Karpas-422 (cell line): ENCODE measurements around the gene MAPK6. TPM values are rescaled to one million over a fixed set of nuclear protein-coding genes. Genes with fewer than 3 reads are reported as not detected.
"Not testable (repeated sequence)": the region's sequence is repeated elsewhere in the genome, so short reads cannot be mapped to it uniquely, and the experiment has no call there.

Experiments used
- DNase-seq: peaks from one replicate; pipeline ENCODE4 v3.0.0-alpha.2; 2015
- H2AFZ ChIP-seq: fragments of 200-600 bp; sonication (generic); 2 replicates; pipeline ENCODE4 v1.6.1; 2014; ENCODE audit warnings: antibody characterized with exemption, low read length, mixed read lengths
- H3K27ac ChIP-seq: fragments of 200-600 bp; sonication (generic); 2 replicates; pipeline ENCODE4 v1.5.1; 2014; ENCODE audit warnings: mild to moderate bottlenecking, low read length, moderate library complexity
- H3K27me3 ChIP-seq: fragments of 200-600 bp; sonication (generic); 2 replicates; pipeline ENCODE4 v1.6.1; 2014; ENCODE audit warnings: low read length, mixed read lengths
- H3K36me3 ChIP-seq: fragments of 200-600 bp; sonication (generic); 2 replicates; pipeline ENCODE4 v1.6.1; 2014; ENCODE audit warnings: low read length, mixed read lengths; ENCODE audit not compliant: insufficient read depth
- H3K4me1 ChIP-seq: fragments of 200-600 bp; sonication (generic); 2 replicates; pipeline ENCODE4 v1.6.1; 2014; ENCODE audit warnings: mild to moderate bottlenecking, low read length, mixed read lengths
- H3K4me2 ChIP-seq: fragments of 200-600 bp; sonication (generic); 2 replicates; pipeline ENCODE4 v1.6.1; 2014; ENCODE audit warnings: low read length, low read depth, mild to moderate bottlenecking; ENCODE audit not compliant: poor library complexity, severe bottlenecking
- H3K4me3 ChIP-seq: fragments of 200-600 bp; sonication (generic); 2 replicates; pipeline ENCODE4 v1.5.1; 2014; ENCODE audit warnings: mild to moderate bottlenecking, antibody characterized with exemption, low read length, mixed read lengths
- H3K79me2 ChIP-seq: fragments of 200-600 bp; sonication (generic); 2 replicates; pipeline ENCODE4 v1.6.1; 2014; ENCODE audit warnings: mild to moderate bottlenecking, low read length, mixed read lengths
- H3K9ac ChIP-seq: fragments of 200-600 bp; sonication (generic); 2 replicates; pipeline ENCODE4 v1.6.0; 2014; ENCODE audit warnings: low read length
- H3K9me2 ChIP-seq: fragments of 200-600 bp; sonication (generic), shearing (Covaris generic); replicated peaks from 2 replicates; pipeline ENCODE4 v1.6.0; 2014; ENCODE audit warnings: mild to moderate bottlenecking, low read length, moderate library complexity; ENCODE audit not compliant: insufficient read depth
- H3K9me3 ChIP-seq: fragments of 300-700, 200-600 bp; sonication (generic); 2 replicates; pipeline ENCODE4 v1.6.1; 2014; ENCODE audit warnings: low read length, mixed read lengths
- H4K20me1 ChIP-seq: fragments of 200-600 bp; sonication (generic); 2 replicates; pipeline ENCODE4 v1.6.1; 2014; ENCODE audit warnings: mild to moderate bottlenecking, antibody characterized with exemption, low read length, low read depth; ENCODE audit not compliant: insufficient read depth
- total RNA-seq: library from RNA; depleted of rRNA; stranded (reverse); fragments of >200 nt; shearing (Covaris generic); gene quantifications from 2 replicates; pipeline ENCODE4 v1.2.3, GENCODE V29; 2014; ENCODE audit warnings: low replicate concordance

Gene MAPK6
- total RNA-seq, 1 experiment from 2014 or later, result 24.7 TPM

DNA sequence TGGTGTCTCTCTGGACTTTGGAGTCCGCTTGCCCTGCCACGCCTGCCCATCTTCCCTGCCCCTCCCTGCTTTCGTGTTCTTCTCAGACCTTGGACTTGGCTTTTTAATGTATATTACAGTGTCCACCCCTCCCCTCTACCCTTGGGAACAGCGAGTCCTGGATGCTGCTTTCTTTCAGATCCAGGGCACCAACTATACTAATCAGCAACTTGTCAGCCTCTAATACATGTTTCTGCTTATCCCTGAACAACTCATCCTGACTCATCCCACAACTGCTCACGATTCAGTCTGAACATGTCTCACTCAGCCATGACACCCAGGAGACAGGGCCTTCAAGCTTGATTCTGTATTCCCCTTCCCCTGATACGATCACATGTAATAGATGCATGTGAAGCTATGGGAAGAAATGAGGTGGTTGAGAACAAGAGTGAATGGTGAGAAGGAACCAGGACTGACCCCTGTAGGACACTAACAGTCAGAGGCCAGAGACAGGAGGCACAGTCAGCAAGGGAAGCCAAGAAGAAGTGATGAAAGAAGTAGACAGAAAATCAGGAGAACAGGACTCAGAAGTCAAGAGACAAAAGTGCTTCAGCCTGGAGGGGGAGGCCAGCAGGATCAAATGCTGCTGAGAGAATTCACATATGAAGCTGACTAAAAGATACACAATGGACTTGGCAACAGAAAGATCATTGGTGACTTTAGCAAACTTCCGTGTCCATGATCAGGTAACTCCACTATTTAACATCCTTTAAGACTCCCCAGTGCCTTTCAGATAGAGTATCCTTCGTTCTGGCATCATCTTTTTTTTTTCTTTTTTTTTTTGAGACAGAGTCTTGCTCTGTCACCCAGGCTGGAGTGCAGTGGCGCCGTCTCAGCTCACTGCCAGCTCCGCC, 58.1 kb downstream of the MAPK6 start:
- Histone ChIP-seq H3K9me2 (no peaks in the 10 kb centered on the region), H3K9me3 (no peaks in the 10 kb centered on the region), H3K27ac (no peak overlapping the region), H3K36me3 (no peaks in the 10 kb centered on the region), H2AFZ (peak overlapping the region; percentile 11; the same call in 1 of the 2 replicates), H3K4me3 (no peak overlapping the region), H3K27me3 (no peaks in the 10 kb centered on the region), H3K9ac (no peak overlapping the region), H3K4me1 (no peaks in the 10 kb centered on the region), H4K20me1 (no peaks in the 10 kb centered on the region), H3K79me2 (no peaks in the 10 kb centered on the region), H3K4me2 (no peak overlapping the region)
- DNase-seq, result no peak

- H3K4me1 ChIP-seq, result no peaks in the 10 kb centered on the region
- no peaks in the 10 kb centered on the region for H3K9me3 ChIP-seq
- H3K4me2 ChIP-seq, result no peak overlapping the region
- H3K9me2 ChIP-seq, result no peaks in the 10 kb centered on the region
- no peak for DNase-seq
- H4K20me1 ChIP-seq, result no peaks in the 10 kb centered on the region
- H3K9ac ChIP-seq, result no peak overlapping the region
- no peak overlapping the region for H3K4me3 ChIP-seq
- no peak overlapping the region for H2AFZ ChIP-seq
- no peaks in the 10 kb centered on the region for H3K36me3 ChIP-seq
- no peaks in the 10 kb centered on the region for H3K79me2 ChIP-seq
- no peaks in the 10 kb centered on the region for H3K27me3 ChIP-seq
- no peak overlapping the region for H3K27ac ChIP-seq
Measured at GRCh38 chr15:52078197-52078875, 59.3 kb downstream of the MAPK6 start.

- H3K9ac ChIP-seq, result no peak overlapping the region
- no peaks in the 10 kb centered on the region for H3K9me2 ChIP-seq
Measured at GRCh38 chr15:52078876-52079700, 60.1 kb downstream of the MAPK6 start.

GRCh38 chr15:52080031-52080430, 61.0 kb downstream of the MAPK6 start:
- H2AFZ ChIP-seq, result no peak overlapping the region
- H3K9me3 ChIP-seq, result no peaks in the 10 kb centered on the region
- no peak overlapping the region for H3K4me3 ChIP-seq
- H3K9ac ChIP-seq, result no peak overlapping the region
- DNase-seq, result no peak
- H3K4me2 ChIP-seq, result no peak overlapping the region
- no peaks in the 10 kb centered on the region for H3K27me3 ChIP-seq
- no peaks in the 10 kb centered on the region for H4K20me1 ChIP-seq
- H3K36me3 ChIP-seq, result no peaks in the 10 kb centered on the region
- H3K9me2 ChIP-seq, result no peaks in the 10 kb centered on the region
- H3K4me1 ChIP-seq, result no peaks in the 10 kb centered on the region
- no peaks in the 10 kb centered on the region for H3K79me2 ChIP-seq
- H3K27ac ChIP-seq, result no peak overlapping the region

More at GRCh38 chr15:52078876-52079700, 60.1 kb downstream of the MAPK6 start:
- no peaks in the 10 kb centered on the region for H3K9me3 ChIP-seq
- no peaks in the 10 kb centered on the region for H3K4me1 ChIP-seq
- no peaks in the 10 kb centered on the region for H3K79me2 ChIP-seq
- no peaks in the 10 kb centered on the region for H3K36me3 ChIP-seq
- H3K27ac ChIP-seq, result no peak overlapping the region
- H3K4me3 ChIP-seq, result no peak overlapping the region
- no peaks in the 10 kb centered on the region for H4K20me1 ChIP-seq
- H3K27me3 ChIP-seq, result no peaks in the 10 kb centered on the region
- H3K4me2 ChIP-seq, result no peak overlapping the region
- no peak overlapping the region for H2AFZ ChIP-seq
- peak; percentile 93 for DNase-seq

DNA sequence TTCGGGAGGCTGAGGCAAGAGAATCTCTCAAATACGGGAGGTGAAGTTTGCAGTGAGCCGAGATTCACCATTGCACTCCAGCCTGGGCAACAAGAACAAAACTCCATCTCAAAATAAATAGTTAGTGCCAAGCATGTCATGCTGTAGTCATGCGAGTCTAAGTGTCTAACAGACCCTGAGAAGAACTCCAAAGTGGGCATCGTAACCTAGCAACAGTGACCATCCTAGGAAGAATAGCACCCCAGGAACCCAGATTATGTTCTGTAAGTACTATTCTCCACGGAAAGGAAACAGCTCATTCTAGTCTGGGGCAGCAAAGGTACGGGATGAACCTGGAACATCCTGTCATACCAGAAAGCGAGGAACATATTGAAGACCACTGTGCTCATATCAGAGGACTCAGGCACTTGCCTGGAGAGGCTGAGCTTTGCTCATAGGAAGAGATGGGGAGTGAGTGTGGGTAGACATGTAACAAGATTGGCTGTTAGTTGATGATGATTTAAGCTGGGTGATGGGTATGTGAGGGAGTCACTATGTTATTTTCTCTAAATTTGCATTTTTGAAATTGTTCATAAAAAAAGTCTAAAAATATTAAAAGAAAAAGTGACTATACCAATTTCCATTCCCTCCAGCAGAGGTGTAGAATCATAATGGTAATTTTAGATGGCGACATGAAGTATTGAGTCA, 61.8 kb downstream of the MAPK6 start:
- H3K9me3 ChIP-seq, result no peaks in the 10 kb centered on the region
- no peaks in the 10 kb centered on the region for H3K36me3 ChIP-seq
- H3K9me2 ChIP-seq, result no peaks in the 10 kb centered on the region
- no peak overlapping the region for H3K4me2 ChIP-seq
- no peaks in the 10 kb centered on the region for H4K20me1 ChIP-seq
- no peaks in the 10 kb centered on the region for H3K27me3 ChIP-seq
- no peak for DNase-seq
- no peaks in the 10 kb centered on the region for H3K4me1 ChIP-seq
- H3K4me3 ChIP-seq, result no peak overlapping the region
- no peak overlapping the region for H3K9ac ChIP-seq
- no peak overlapping the region for H3K27ac ChIP-seq
- H3K79me2 ChIP-seq, result no peaks in the 10 kb centered on the region
- no peak overlapping the region for H2AFZ ChIP-seq

DNA sequence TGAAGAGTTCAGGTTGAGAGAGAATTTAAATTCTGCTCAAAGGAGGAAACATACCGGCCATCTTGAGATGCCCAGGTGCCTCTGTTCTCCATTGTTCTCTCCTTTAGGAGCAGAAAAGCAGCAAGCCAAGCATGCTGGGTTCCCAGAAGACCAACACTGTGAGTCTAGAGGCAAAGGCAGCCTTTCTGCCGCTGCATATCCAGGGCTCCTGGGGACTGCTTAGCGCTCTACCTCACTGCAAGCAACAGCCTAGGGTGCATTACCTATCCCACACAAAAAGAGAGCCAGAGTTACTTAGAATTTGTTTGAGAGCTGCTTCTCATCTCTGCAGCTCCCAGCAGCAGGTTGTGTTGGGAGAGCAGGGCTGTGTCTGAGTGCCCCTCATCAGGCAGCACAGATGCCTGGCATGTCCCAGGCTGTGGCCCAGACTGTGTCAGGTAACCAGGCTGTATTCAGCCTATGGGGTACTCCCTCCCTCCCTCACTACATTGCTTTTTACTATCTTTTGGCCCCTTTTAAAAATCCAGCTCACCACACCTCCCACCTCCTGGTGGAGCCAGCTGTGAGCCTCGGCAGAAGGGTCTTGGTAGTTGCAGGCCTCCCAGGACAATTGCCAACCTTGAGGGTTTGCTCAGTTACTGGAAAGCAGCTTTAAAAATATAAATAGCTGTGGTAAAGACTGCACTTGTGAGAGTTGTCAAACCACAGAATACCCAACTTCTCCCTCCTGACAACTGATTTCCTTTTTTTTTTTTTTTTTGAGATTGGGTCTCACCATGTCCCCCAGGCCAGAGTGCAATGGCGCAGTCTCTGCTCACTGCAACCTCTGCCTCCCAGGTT, 63.4 kb downstream of the MAPK6 start:
- H3K27ac ChIP-seq, result no peak overlapping the region
- no peaks in the 10 kb centered on the region; the same call in 1 of the 2 replicates for H3K27me3 ChIP-seq
- peaks cover 4% of the 10 kb centered on the region; the same call in 1 of the 2 replicates for H3K9me3 ChIP-seq
- H3K9ac ChIP-seq, result no peak overlapping the region
- no peak for DNase-seq
- H3K36me3 ChIP-seq, result no peaks in the 10 kb centered on the region
- no peak overlapping the region for H3K4me2 ChIP-seq
- H2AFZ ChIP-seq, result no peak overlapping the region
- no peaks in the 10 kb centered on the region for H4K20me1 ChIP-seq
- H3K9me2 ChIP-seq, result no peaks in the 10 kb centered on the region
- H3K4me1 ChIP-seq, result no peaks in the 10 kb centered on the region
- H3K4me3 ChIP-seq, result no peak overlapping the region
- no peaks in the 10 kb centered on the region for H3K79me2 ChIP-seq

GRCh38 chr15:52083037-52083359, 64.0 kb downstream of the MAPK6 start:
- not testable (repeated sequence) for H3K4me1 ChIP-seq, H3K9me3 ChIP-seq, H3K27me3 ChIP-seq, H4K20me1 ChIP-seq, H3K27ac ChIP-seq, H3K9ac ChIP-seq, H3K79me2 ChIP-seq, H2AFZ ChIP-seq, H3K36me3 ChIP-seq, H3K4me2 ChIP-seq, H3K4me3 ChIP-seq, DNase-seq, H3K9me2 ChIP-seq
